LoVo (cell line): ENCODE data around the gene MSI2.
A peak's percentile ranks its signal among the peaks of the same experiment; 100 is the strongest.

Source experiments
- DNase-seq: peaks from one replicate; pipeline ENCODE4 v3.0.0-alpha.2; 2016; ENCODE audit warnings: low spot score

The MSI2 gene

GRCh38 chr17:57508671-57509070, 252.3 kb downstream of the MSI2 start:
- no peak for DNase-seq

- DNase-seq, result no peak
Measured at GRCh38 chr17:57511475-57512123, 255.3 kb downstream of the MSI2 start.

- DNase-seq, result no peak
Measured at GRCh38 chr17:57512258-57512657, 255.9 kb downstream of the MSI2 start.

- DNase-seq, result no peak
Measured at GRCh38 chr17:57512691-57513090, 256.4 kb downstream of the MSI2 start.

GRCh38 chr17:57513569-57513968, 257.2 kb downstream of the MSI2 start:
- no peak for DNase-seq

GRCh38 chr17:57514614-57515013, 258.3 kb downstream of the MSI2 start:
- no peak for DNase-seq

- no peak for DNase-seq
Measured at GRCh38 chr17:57515662-57516211, 259.4 kb downstream of the MSI2 start.

- DNase-seq, result no peak
Measured at GRCh38 chr17:57516290-57517230, 260.2 kb downstream of the MSI2 start.

GRCh38 chr17:57517273-57517631, 260.9 kb downstream of the MSI2 start:
- DNase-seq, result peak; percentile 43

- no peak for DNase-seq
Measured at GRCh38 chr17:57517632-57518456, 261.5 kb downstream of the MSI2 start.

- no peak for DNase-seq
Measured at GRCh38 chr17:57518587-57519581, 262.6 kb downstream of the MSI2 start.

GRCh38 chr17:57519800-57520199, 263.5 kb downstream of the MSI2 start:
- no peak for DNase-seq

GRCh38 chr17:57521606-57522005, 265.3 kb downstream of the MSI2 start:
- DNase-seq, result no peak

- no peak for DNase-seq
Measured at GRCh38 chr17:57522042-57523005, 266.0 kb downstream of the MSI2 start.

- DNase-seq, result peak; percentile 89
Measured at GRCh38 chr17:57523926-57524632, 267.8 kb downstream of the MSI2 start.

- DNase-seq, result no peak
Measured at GRCh38 chr17:57524839-57525568, 268.7 kb downstream of the MSI2 start.

GRCh38 chr17:57527221-57528057, 271.1 kb downstream of the MSI2 start:
- no peak for DNase-seq
